SK-N-MC (cell line): ENCODE data around the gene NLGN2.

Experiments
- EZH2 ChIP-seq: fragments of 200-600 bp; sonication (generic); IDR thresholded peaks from one replicate; pipeline ENCODE4 v1.6.1; 2017; ENCODE audit warnings: antibody characterized with exemption
- FOXP2 ChIP-seq: optimal IDR thresholded peaks from 2 replicates; pipeline ENCODE3; 2011; ENCODE audit warnings: mild to moderate bottlenecking, moderate library complexity; ENCODE audit not compliant: insufficient read depth; ENCODE audit errors: extremely low read length, control extremely low read depth
- POLR2AphosphoS5 ChIP-seq: IDR thresholded peaks from 2 replicates; pipeline ENCODE4 v1.6.1; 2012; ENCODE audit warnings: mild to moderate bottlenecking, low read depth, low read length, borderline replicate concordance

GRCh38 chr17:7419819-7420610, 12.4 kb downstream of the NLGN2 start, which contains the start of gene SPEM1:
- TF ChIP-seq POLR2AphosphoS5: no peak
- TF ChIP-seq EZH2: no peak
- no peak for TF ChIP-seq FOXP2
